IMR-90 (cell line): ENCODE measurements around the gene DEPDC5. TPM values are rescaled to one million over a fixed set of nuclear protein-coding genes. Genes with fewer than 3 reads are reported as not detected.

Source experiments
- ATAC-seq: fragments of 200-7000 bp; cut with Tn5 transposase; 2 replicates; pipeline ENCODE4 v1.9.1; 2020; ENCODE audit warnings: low read depth, mild to moderate bottlenecking, moderate library complexity
- BruUV-seq: library from RNA; stranded (reverse); fragments of 400-500 nt; replicated peaks from 2 replicates; lab custom pipeline; 2021; lab: Mats Ljungman, UMichigan
- CTCF ChIA-PET: fragments of 300-600 bp; formaldehyde crosslinking; extraction: SDS; loops from one replicate; lab custom pipeline; 2021; ENCODE audit warnings: antibody characterized with exemption; lab: Yijun Ruan, JAX
- POLR2A ChIA-PET: fragments of 300-600 bp; sonication (Branson Sonifier 250); formaldehyde crosslinking; loops from one replicate; lab custom pipeline; 2022; ENCODE audit warnings: antibody characterized with exemption; ENCODE audit not compliant: unreplicated experiment; lab: Charles Lee
- DNase-seq: peaks from one replicate; pipeline ENCODE4 v3.0.0; 2013
- H2AFZ ChIP-seq: replicated peaks from 2 replicates; pipeline ENCODE3; 2013; ENCODE audit warnings: low read length, mild to moderate bottlenecking; ENCODE audit not compliant: poor library complexity
- H2AK5ac ChIP-seq: 2 replicates; pipeline ENCODE4 v1.6.1; 2013; ENCODE audit warnings: low read depth, low read length, inconsistent platforms
- H2AK9ac ChIP-seq: replicated peaks from 2 replicates; pipeline ENCODE3; 2013; ENCODE audit warnings: mild to moderate bottlenecking, low read depth, low read length, moderate library complexity; ENCODE audit not compliant: poor library complexity
- H2BK120ac ChIP-seq: 2 replicates; pipeline ENCODE4 v1.6.1; 2013; ENCODE audit warnings: low read depth, low read length, inconsistent platforms
- H2BK15ac ChIP-seq: 3 replicates; pipeline ENCODE4 v1.6.1; 2013; ENCODE audit warnings: low read depth, low read length, inconsistent platforms
- H2BK20ac ChIP-seq: 2 replicates; pipeline ENCODE4 v1.6.1; 2013; ENCODE audit warnings: low read depth, mild to moderate bottlenecking, inconsistent platforms, low read length, moderate library complexity
- H2BK5ac ChIP-seq: 2 replicates; pipeline ENCODE4 v1.6.1; 2013; ENCODE audit warnings: mild to moderate bottlenecking, low read depth, low read length, inconsistent platforms; ENCODE audit not compliant: poor library complexity, severe bottlenecking
- H3K14ac ChIP-seq: replicated peaks from 2 replicates; pipeline ENCODE4 v1.6.1; 2013; ENCODE audit warnings: low read depth, low read length, inconsistent platforms
- H3K18ac ChIP-seq: 2 replicates; pipeline ENCODE4 v1.6.1; 2013; ENCODE audit warnings: low read depth, low read length, control low read depth
- H3K23ac ChIP-seq: 2 replicates; pipeline ENCODE4 v1.6.1; 2013; ENCODE audit warnings: low read depth, low read length, inconsistent platforms
- H3K27ac ChIP-seq: 2 replicates; pipeline ENCODE4 v1.5.1; 2013; ENCODE audit warnings: mild to moderate bottlenecking, control low read depth, low read length; ENCODE audit not compliant: insufficient read depth
- H3K27me3 ChIP-seq: 2 replicates; pipeline ENCODE4 v1.6.1; 2013; ENCODE audit warnings: low read length; ENCODE audit not compliant: control insufficient read depth, insufficient read depth
- H3K36me3 ChIP-seq: 2 replicates; pipeline ENCODE4 v1.6.1; 2013; ENCODE audit warnings: low read length, mixed read lengths; ENCODE audit not compliant: control insufficient read depth, insufficient read depth
- H3K4ac ChIP-seq: 2 replicates; pipeline ENCODE4 v1.6.1; 2013; ENCODE audit warnings: low read depth, low read length, inconsistent platforms
- H3K4me1 ChIP-seq: 2 replicates; pipeline ENCODE4 v1.6.1; 2013; ENCODE audit warnings: low read length, mixed read lengths; ENCODE audit not compliant: control insufficient read depth, insufficient read depth
- H3K4me2 ChIP-seq: 2 replicates; pipeline ENCODE4 v1.6.1; 2013; ENCODE audit warnings: low read depth, mild to moderate bottlenecking, control low read depth, low read length, moderate library complexity
- H3K4me3 ChIP-seq: 2 replicates; pipeline ENCODE4 v1.5.1; 2013; ENCODE audit warnings: low read depth, mild to moderate bottlenecking, control low read depth, low read length, moderate library complexity; ENCODE audit not compliant: insufficient read depth
- H3K56ac ChIP-seq: 2 replicates; pipeline ENCODE4 v1.6.1; 2013; ENCODE audit warnings: low read length, inconsistent platforms; ENCODE audit not compliant: insufficient read depth; ENCODE audit errors: extremely low read depth
- H3K79me1 ChIP-seq, 2 experiments: 2 replicates each; pipeline ENCODE4 v1.6.1; 2013; ENCODE audit warnings: low read length in 2 of 2, inconsistent platforms in 1 of 2, low read depth in 1 of 2
- H3K9ac ChIP-seq: 2 replicates; pipeline ENCODE4 v1.6.1; 2013; ENCODE audit warnings: low read depth, low read length, control low read depth
- H3K9me1 ChIP-seq: 2 replicates; pipeline ENCODE4 v1.6.1; 2013; ENCODE audit warnings: low read length, inconsistent platforms; ENCODE audit not compliant: insufficient read depth
- H3K9me3 ChIP-seq: 2 replicates; pipeline ENCODE4 v1.6.1; 2013; ENCODE audit warnings: low read length; ENCODE audit not compliant: control insufficient read depth, insufficient read depth
- H4K20me1 ChIP-seq: 2 replicates; pipeline ENCODE4 v1.6.1; 2013; ENCODE audit warnings: low read length, inconsistent platforms; ENCODE audit not compliant: insufficient read depth
- H4K5ac ChIP-seq: 2 replicates; pipeline ENCODE4 v1.6.1; 2013; ENCODE audit warnings: mild to moderate bottlenecking, low read depth, low read length, control low read depth
- H4K8ac ChIP-seq, 2 experiments: 2 replicates each; pipeline ENCODE4 v1.6.1; 2013; ENCODE audit warnings: low read depth in 2 of 2, low read length in 2 of 2, control low read depth in 1 of 2, inconsistent platforms in 1 of 2
- H4K91ac ChIP-seq: 2 replicates; pipeline ENCODE4 v1.6.1; 2013; ENCODE audit warnings: low read depth, low read length, inconsistent platforms; ENCODE audit not compliant: insufficient read depth
- BHLHE40 ChIP-seq: fragments of 150-350 bp; IDR thresholded peaks from 2 replicates; pipeline ENCODE4 v1.6.1; 2016; ENCODE audit warnings: mild to moderate bottlenecking, low read depth, low read length
- CEBPB ChIP-seq: IDR thresholded peaks from 2 replicates; pipeline ENCODE4 v1.6.1; 2012; ENCODE audit warnings: low read depth, low read length, improper control_type of control experiment
- CHD1 ChIP-seq: IDR thresholded peaks from 2 replicates; pipeline ENCODE4 v1.6.1; 2012; ENCODE audit warnings: low read depth, low read length, improper control_type of control experiment
- CTCF ChIP-seq: conservative IDR thresholded peaks from 2 replicates; pipeline ENCODE4 v1.5.1; 2012; ENCODE audit warnings: mild to moderate bottlenecking, low read depth, low read length, improper control_type of control experiment
- ELK1 ChIP-seq: fragments of 150-350 bp; IDR thresholded peaks from 2 replicates; pipeline ENCODE4 v1.6.1; 2016; ENCODE audit warnings: low read depth, mild to moderate bottlenecking, low read length, moderate library complexity, borderline replicate concordance
- FOS ChIP-seq: fragments of 150-350 bp; IDR thresholded peaks from 2 replicates; pipeline ENCODE4 v1.6.1; 2016; ENCODE audit warnings: low read depth, low read length
- MAFK ChIP-seq: IDR thresholded peaks from 2 replicates; pipeline ENCODE4 v1.6.1; 2012; ENCODE audit warnings: low read depth, low read length, improper control_type of control experiment
- MAZ ChIP-seq: IDR thresholded peaks from 2 replicates; pipeline ENCODE4 v1.6.1; 2012; ENCODE audit warnings: low read depth, mild to moderate bottlenecking, low read length, improper control_type of control experiment, moderate library complexity, borderline replicate concordance
- MXI1 ChIP-seq: IDR thresholded peaks from 2 replicates; pipeline ENCODE4 v1.6.1; 2012; ENCODE audit warnings: low read depth, mild to moderate bottlenecking, low read length, moderate library complexity, borderline replicate concordance
- NFE2L2 ChIP-seq: fragments of 150-350 bp; IDR thresholded peaks from 2 replicates; pipeline ENCODE4 v1.6.1; 2016; ENCODE audit warnings: low read depth, mild to moderate bottlenecking, low read length
- POLR2A ChIP-seq: IDR thresholded peaks from 2 replicates; pipeline ENCODE4 v1.6.1; 2012; ENCODE audit warnings: mild to moderate bottlenecking, low read depth, low read length
- RAD21 ChIP-seq: IDR thresholded peaks from 2 replicates; pipeline ENCODE4 v1.6.1; 2012; ENCODE audit warnings: low read length, improper control_type of control experiment
- RCOR1 ChIP-seq: IDR thresholded peaks from 2 replicates; pipeline ENCODE4 v1.6.1; 2012; ENCODE audit warnings: mild to moderate bottlenecking, low read length, improper control_type of control experiment; ENCODE audit not compliant: insufficient replicate concordance
- RFX5 ChIP-seq: IDR thresholded peaks from 2 replicates; pipeline ENCODE4 v1.8.0; 2012; ENCODE audit warnings: low read depth, mild to moderate bottlenecking, low read length, moderate library complexity
- SMC3 ChIP-seq: fragments of 150-350 bp; IDR thresholded peaks from 2 replicates; pipeline ENCODE4 v1.6.1; 2016; ENCODE audit warnings: low read depth, mild to moderate bottlenecking, antibody characterized with exemption, low read length, moderate library complexity
- WGBS, 2 experiments: methylation state at CpG; one replicate each; pipeline versions ENCODE4 v1.1.5 to v1.1.7; 2013; ENCODE audit warnings: missing lambda C conversion rate in 2 of 2; ENCODE audit not compliant: insufficient read length in 1 of 2; ENCODE audit errors: extremely low coverage in 2 of 2; 5-methylcytosine and 5-hydroxymethylcytosine counted together
- dilution Hi-C: fragments of 300-500 bp; cut with HindIII; formaldehyde crosslinking; loops from one replicate; pipeline ENCODE4 v1.14.3; 2018; ENCODE audit warnings: low sequenced_read_pairs; ENCODE audit not compliant: unreplicated experiment
- in situ Hi-C: fragments of 300-500 bp; cut with MboI; formaldehyde crosslinking; loops from 3 replicates; pipeline ENCODE4 v1.14.3; 2019; ENCODE audit warnings: low sequenced_read_pairs, inconsistent platforms, mixed read lengths
- intact Hi-C: fragments of 100-400 bp; cut with micrococcal nuclease; formaldehyde crosslinking; loops from 2 replicates; pipeline ENCODE4 v1.10.0; 2022
- polyA plus RNA-seq, 3 experiments: library from polyadenylated mRNA; depleted of rRNA; stranded (reverse); fragments of >200 nt; gene quantifications; 2 replicates each; pipeline ENCODE4 v1.2.3, GENCODE V29; 2012; ENCODE audit warnings: low replicate concordance in 1 of 3
- total RNA-seq: library from RNA; depleted of rRNA; stranded (reverse); fragments of >200 nt; gene quantifications from 2 replicates; pipeline ENCODE4 v1.2.3, GENCODE V29; 2012

Gene DEPDC5
- total and polyA plus RNA-seq, 2 of the 4 experiments (the other 2 are of a cell fraction): 6.6 to 12.9 TPM

- WGBS, 2 experiments: 48% methylated on average over 11 of the region's 15 CpGs; no CpG with 5 or more reads in 1 of the 2 experiments
- Histone ChIP-seq H3K4ac (peak overlapping the region; percentile 97), H4K8ac (peak overlapping the region; percentile 86 to 94), H3K56ac (peak overlapping the region; percentile 67), H3K18ac (peak overlapping the region; percentile 87), H3K14ac (peak overlapping the region; percentile 98), H3K9me1 (peaks cover 7% of the 10 kb centered on the region; the same call in 1 of the 2 replicates), H3K4me2 (peak overlapping the region; percentile 97), H4K20me1 (peaks cover 30% of the 10 kb centered on the region), H2AK5ac (peak overlapping the region; percentile 92), H2BK120ac (peak overlapping the region; percentile 94), H3K9me3 (no peaks in the 10 kb centered on the region), H3K27ac (peak overlapping the region; percentile 82), H2BK5ac (peak overlapping the region; percentile 89), H3K23ac (peak overlapping the region; percentile 76), H3K9ac (peak overlapping the region; percentile 88), H3K79me1 (peaks cover 0 to 25% of the 10 kb centered on the region in 2 experiments; a peak in 2 of 4 replicates), H4K5ac (peak overlapping the region; percentile 94), H3K36me3 (peaks cover 4% of the 10 kb centered on the region; the same call in 1 of the 2 replicates), H3K4me3 (peak overlapping the region; percentile 79), H3K27me3 (peaks cover 2% of the 10 kb centered on the region; the same call in 1 of the 2 replicates), H2AFZ (peak overlapping the region; percentile 98), H2BK20ac (peak overlapping the region; percentile 91), H2BK15ac (peak overlapping the region; percentile 97; the same call in 2 of the 3 replicates), H4K91ac (peak overlapping the region; percentile 96), H2AK9ac (peak overlapping the region; percentile 94), H3K4me1 (peaks cover 11% of the 10 kb centered on the region)
- in situ Hi-C loops (loop anchor here (10.0 kb wide), 1 partner anchor 189 kb away; the partner anchor contains the start of genes DEPDC5 and PRR14L), intact Hi-C loops (no loop called here), dilution Hi-C loops (no loop called here)
- CTCF ChIA-PET: interaction anchor here (0.5 kb wide), 1 partner anchor 384 kb away, joined by 3 read pairs; no protein-coding TSS in a partner anchor
- BruUV-seq: no TSS peak
- POLR2A ChIA-PET: no interaction called here
- ATAC-seq (no peak), DNase-seq (no peak)
- TF ChIP-seq FOS (no peak), MAZ (no peak), BHLHE40 (no peak), POLR2A (no peak), NFE2L2 (no peak), CTCF (no peak), MAFK (no peak), RAD21 (no peak), CEBPB (no peak), RCOR1 (no peak), MXI1 (no peak), SMC3 (no peak), ELK1 (no peak), RFX5 (no peak), CHD1 (no peak)
These were observed 189.6 kb downstream of the DEPDC5 start for GRCh38 chr22:31943206-31943977.
